ENCODE data around the gene KRTAP21-1. TPM values are rescaled to one million over a fixed set of nuclear protein-coding genes. Genes with fewer than 3 reads are reported as not detected.

KRTAP21-1 gene
- total RNA-seq, 1 experiment from 2014 or later, result not detected

GRCh38 chr21:30779249-30779648 lies 24.0 kb upstream of the KRTAP21-1 start:
- H3K9me3 Mint-ChIP-seq (ENCODE audit: unreplicated experiment), result no peaks in the 10 kb centered on the region
- no peak overlapping the region for H3K4me3 Mint-ChIP-seq (ENCODE audit: unreplicated experiment)
- Histone ChIP-seq H3K36me3 (ENCODE audit: control insufficient read depth, insufficient read depth, low read length) (no peaks in the 10 kb centered on the region), H3K4me1 (no peaks in the 10 kb centered on the region), H3K4me3 (ENCODE audit: low read depth, low read length) (no peak overlapping the region), H3K27me3 (replicated peaks; ENCODE audit: control insufficient read depth, insufficient read depth, low read length) (no peaks in the 10 kb centered on the region), H3K9me3 (no peaks in the 10 kb centered on the region)
- H3K27ac Mint-ChIP-seq (ENCODE audit: unreplicated experiment), result no peak overlapping the region
- TF ChIP-seq, protein P1, sequence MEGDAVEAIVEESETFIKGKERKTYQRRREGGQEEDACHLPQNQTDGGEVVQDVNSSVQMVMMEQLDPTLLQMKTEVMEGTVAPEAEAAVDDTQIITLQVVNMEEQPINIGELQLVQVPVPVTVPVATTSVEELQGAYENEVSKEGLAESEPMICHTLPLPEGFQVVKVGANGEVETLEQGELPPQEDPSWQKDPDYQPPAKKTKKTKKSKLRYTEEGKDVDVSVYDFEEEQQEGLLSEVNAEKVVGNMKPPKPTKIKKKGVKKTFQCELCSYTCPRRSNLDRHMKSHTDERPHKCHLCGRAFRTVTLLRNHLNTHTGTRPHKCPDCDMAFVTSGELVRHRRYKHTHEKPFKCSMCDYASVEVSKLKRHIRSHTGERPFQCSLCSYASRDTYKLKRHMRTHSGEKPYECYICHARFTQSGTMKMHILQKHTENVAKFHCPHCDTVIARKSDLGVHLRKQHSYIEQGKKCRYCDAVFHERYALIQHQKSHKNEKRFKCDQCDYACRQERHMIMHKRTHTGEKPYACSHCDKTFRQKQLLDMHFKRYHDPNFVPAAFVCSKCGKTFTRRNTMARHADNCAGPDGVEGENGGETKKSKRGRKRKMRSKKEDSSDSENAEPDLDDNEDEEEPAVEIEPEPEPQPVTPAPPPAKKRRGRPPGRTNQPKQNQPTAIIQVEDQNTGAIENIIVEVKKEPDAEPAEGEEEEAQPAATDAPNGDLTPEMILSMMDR (IDR thresholded peaks at IDR 0.05; ENCODE audit: insufficient read depth in 1 of 2, low read depth in 1 of 2, low read length in 1 of 2, severe bottlenecking in 1 of 2, unreplicated experiment in 1 of 2), result no peak
- ChIA-PET POLR2A (no interaction called here), CTCF (no interaction called here)
- H3K4me1 Mint-ChIP-seq (ENCODE audit: low read depth, unreplicated experiment), result no peaks in the 10 kb centered on the region
- DNase-seq, result no peak
- H3K36me3 Mint-ChIP-seq (ENCODE audit: insufficient read depth, unreplicated experiment), result no peaks in the 10 kb centered on the region
- no TSS peak for BruUV-seq (replicated peaks)
- intact Hi-C loops (cut with micrococcal nuclease; ENCODE audit: unreplicated experiment), result no loop called here
- no peaks in the 10 kb centered on the region for H3K27me3 Mint-ChIP-seq (ENCODE audit: insufficient read depth, unreplicated experiment)

DNA sequence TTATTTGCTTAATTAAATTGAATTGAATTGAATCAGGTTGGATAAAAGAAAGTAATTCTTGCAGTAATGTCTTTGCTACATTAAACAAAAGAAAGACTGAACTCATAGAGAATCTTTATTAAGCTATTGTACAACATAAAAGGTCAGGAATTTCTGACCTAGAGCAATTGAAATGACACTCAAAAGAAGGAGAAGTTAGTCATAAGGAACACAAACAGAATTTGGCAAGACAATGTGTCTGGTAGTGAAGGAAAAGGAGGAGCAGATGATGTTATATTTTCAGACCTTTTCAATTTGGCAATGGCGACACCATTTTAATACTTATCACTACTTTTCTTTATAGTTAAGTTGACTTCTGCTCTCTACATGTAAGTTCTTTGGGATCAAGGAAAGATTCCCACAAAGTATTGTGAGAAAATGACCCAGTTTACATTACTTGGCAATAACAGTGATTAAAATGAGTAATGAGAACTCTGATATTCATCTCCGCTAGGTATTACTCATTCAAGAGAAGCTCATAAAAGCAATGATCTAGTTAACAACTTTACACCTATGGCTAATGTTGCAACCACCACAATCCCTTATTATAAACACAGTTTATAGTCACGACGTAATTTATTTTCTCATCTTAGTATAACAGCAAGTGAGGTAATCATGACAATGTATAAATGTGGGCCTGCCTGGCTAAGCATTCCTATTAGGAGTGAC lies 14.7 kb upstream of the KRTAP21-1 start:
- DNase-seq, result no peak
- CTCF ChIA-PET, result no interaction called here
- no peaks in the 10 kb centered on the region for H3K27me3 ChIP-seq (replicated peaks; ENCODE audit: control insufficient read depth, insufficient read depth, low read length)
- no peaks in the 10 kb centered on the region for H3K9me3 Mint-ChIP-seq (ENCODE audit: unreplicated experiment)
- intact Hi-C loops (cut with micrococcal nuclease; ENCODE audit: unreplicated experiment), result no loop called here
- no peaks in the 10 kb centered on the region for H3K27me3 Mint-ChIP-seq (ENCODE audit: insufficient read depth, unreplicated experiment)
- H3K4me3 Mint-ChIP-seq (ENCODE audit: unreplicated experiment), result no peak overlapping the region
- H3K4me3 ChIP-seq (ENCODE audit: low read depth, low read length), result no peak overlapping the region
- peaks cover 7% of the 10 kb centered on the region; the same call in 1 of the 2 replicates for H3K4me1 ChIP-seq
- no TSS peak for BruUV-seq (replicated peaks)
- no peak overlapping the region for H3K27ac Mint-ChIP-seq (ENCODE audit: unreplicated experiment)
- H3K4me1 Mint-ChIP-seq (ENCODE audit: low read depth, unreplicated experiment), result no peaks in the 10 kb centered on the region
- POLR2A ChIA-PET, result no interaction called here
- TF ChIP-seq, protein P1 (IDR thresholded peaks at IDR 0.05; ENCODE audit: insufficient read depth in 1 of 2, low read depth in 1 of 2, low read length in 1 of 2, severe bottlenecking in 1 of 2, unreplicated experiment in 1 of 2), result no peak
- no peaks in the 10 kb centered on the region for H3K9me3 ChIP-seq
- no peaks in the 10 kb centered on the region for H3K36me3 ChIP-seq (ENCODE audit: control insufficient read depth, insufficient read depth, low read length)
- H3K36me3 Mint-ChIP-seq (ENCODE audit: insufficient read depth, unreplicated experiment), result no peaks in the 10 kb centered on the region

GRCh38 chr21:30760776-30761175 lies 5.5 kb upstream of the KRTAP21-1 start:
- no peak overlapping the region for H3K27ac Mint-ChIP-seq (ENCODE audit: unreplicated experiment)
- no peaks in the 10 kb centered on the region for H3K9me3 Mint-ChIP-seq (ENCODE audit: unreplicated experiment)
- no TSS peak for BruUV-seq (replicated peaks)

More at GRCh38 chr21:30760776-30761175, 5.5 kb upstream of the KRTAP21-1 start:
- Histone ChIP-seq H3K36me3 (ENCODE audit: control insufficient read depth, insufficient read depth, low read length) (no peaks in the 10 kb centered on the region), H3K9me3 (no peaks in the 10 kb centered on the region), H3K27me3 (replicated peaks; ENCODE audit: control insufficient read depth, insufficient read depth, low read length) (no peaks in the 10 kb centered on the region), H3K4me3 (ENCODE audit: low read depth, low read length) (no peak overlapping the region), H3K4me1 (no peaks in the 10 kb centered on the region)
- intact Hi-C loops (cut with micrococcal nuclease; ENCODE audit: unreplicated experiment), result no loop called here
- no peak for DNase-seq
- ChIA-PET POLR2A (no interaction called here), CTCF (no interaction called here)
- Mint-ChIP-seq H3K4me1 (ENCODE audit: low read depth, unreplicated experiment) (no peaks in the 10 kb centered on the region), H3K4me3 (ENCODE audit: unreplicated experiment) (no peak overlapping the region), H3K27me3 (ENCODE audit: insufficient read depth, unreplicated experiment) (peaks cover 14% of the 10 kb centered on the region), H3K36me3 (ENCODE audit: insufficient read depth, unreplicated experiment) (no peaks in the 10 kb centered on the region)
- TF ChIP-seq, protein P1 (IDR thresholded peaks at IDR 0.05; ENCODE audit: insufficient read depth in 1 of 2, low read depth in 1 of 2, low read length in 1 of 2, severe bottlenecking in 1 of 2, unreplicated experiment in 1 of 2), result no peak
